ENCODE results near the gene CSRP1. TPM values are rescaled to one million over a fixed set of nuclear protein-coding genes. Genes with fewer than 3 reads are reported as not detected.

The CSRP1 gene
- total RNA-seq, 1 experiment from 2014 or later: 94.4 TPM

DNA sequence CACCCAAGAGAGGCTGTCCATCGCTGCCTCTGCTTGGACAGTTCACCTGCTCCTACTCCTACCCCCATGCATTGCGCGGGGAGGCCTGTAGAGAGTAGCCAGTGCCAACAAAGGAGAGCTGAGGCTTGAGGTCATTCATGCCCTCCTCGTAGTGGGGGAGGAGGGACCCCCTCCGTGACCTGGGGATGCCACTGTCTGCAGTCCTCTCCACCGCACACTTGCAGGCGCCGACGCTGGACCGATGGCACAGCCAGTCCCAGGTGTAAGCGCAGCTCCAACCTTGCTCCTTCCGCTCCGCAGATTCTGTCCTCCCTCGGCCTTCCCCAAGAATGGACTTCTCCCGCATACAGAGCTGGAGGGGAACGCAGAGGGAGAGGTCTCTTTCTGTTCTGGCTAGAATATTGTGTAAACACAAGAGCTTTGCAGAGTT is 37.3 kb downstream of the CSRP1 start:
- ATAC-seq (peak; percentile 17; the same call in 1 of the 2 replicates), DNase-seq (ENCODE audit: low read depth, low spot score) (no peak)
- no peaks in the 10 kb centered on the region for H3K36me3 ChIP-seq (ENCODE audit: control insufficient read depth, insufficient read depth, low read length)
- H3K9me3 ChIP-seq (ENCODE audit: control insufficient read depth, insufficient read depth, low read depth, low read length): no peaks in the 10 kb centered on the region
- no peaks in the 10 kb centered on the region for H3K27me3 ChIP-seq (ENCODE audit: control insufficient read depth, insufficient read depth, low read length)
- in situ Hi-C loops (cut with HindIII; ENCODE audit: low pct_unique_long_range_greater_than_20kb, low sequenced_read_pairs) (no loop called here), intact Hi-C loops (cut with micrococcal nuclease; ENCODE audit: unreplicated experiment) (no loop called here)
- no TSS peak for BruUV-seq (replicated peaks)
- no peak overlapping the region for H3K27ac ChIP-seq (ENCODE audit: low read length)
- CTCF ChIA-PET: no interaction called here
- POLR2A ChIA-PET: no interaction called here
- H3K4me3 ChIP-seq (ENCODE audit: low read depth in 2 of 2, low read length in 2 of 2): peak overlapping the region; percentile 52 to 54; a peak in 3 of 4 replicates
- no peaks in the 10 kb centered on the region for H3K4me1 ChIP-seq (ENCODE audit: control insufficient read depth, insufficient read depth, low read length)
- TF ChIP-seq, protein P1, sequence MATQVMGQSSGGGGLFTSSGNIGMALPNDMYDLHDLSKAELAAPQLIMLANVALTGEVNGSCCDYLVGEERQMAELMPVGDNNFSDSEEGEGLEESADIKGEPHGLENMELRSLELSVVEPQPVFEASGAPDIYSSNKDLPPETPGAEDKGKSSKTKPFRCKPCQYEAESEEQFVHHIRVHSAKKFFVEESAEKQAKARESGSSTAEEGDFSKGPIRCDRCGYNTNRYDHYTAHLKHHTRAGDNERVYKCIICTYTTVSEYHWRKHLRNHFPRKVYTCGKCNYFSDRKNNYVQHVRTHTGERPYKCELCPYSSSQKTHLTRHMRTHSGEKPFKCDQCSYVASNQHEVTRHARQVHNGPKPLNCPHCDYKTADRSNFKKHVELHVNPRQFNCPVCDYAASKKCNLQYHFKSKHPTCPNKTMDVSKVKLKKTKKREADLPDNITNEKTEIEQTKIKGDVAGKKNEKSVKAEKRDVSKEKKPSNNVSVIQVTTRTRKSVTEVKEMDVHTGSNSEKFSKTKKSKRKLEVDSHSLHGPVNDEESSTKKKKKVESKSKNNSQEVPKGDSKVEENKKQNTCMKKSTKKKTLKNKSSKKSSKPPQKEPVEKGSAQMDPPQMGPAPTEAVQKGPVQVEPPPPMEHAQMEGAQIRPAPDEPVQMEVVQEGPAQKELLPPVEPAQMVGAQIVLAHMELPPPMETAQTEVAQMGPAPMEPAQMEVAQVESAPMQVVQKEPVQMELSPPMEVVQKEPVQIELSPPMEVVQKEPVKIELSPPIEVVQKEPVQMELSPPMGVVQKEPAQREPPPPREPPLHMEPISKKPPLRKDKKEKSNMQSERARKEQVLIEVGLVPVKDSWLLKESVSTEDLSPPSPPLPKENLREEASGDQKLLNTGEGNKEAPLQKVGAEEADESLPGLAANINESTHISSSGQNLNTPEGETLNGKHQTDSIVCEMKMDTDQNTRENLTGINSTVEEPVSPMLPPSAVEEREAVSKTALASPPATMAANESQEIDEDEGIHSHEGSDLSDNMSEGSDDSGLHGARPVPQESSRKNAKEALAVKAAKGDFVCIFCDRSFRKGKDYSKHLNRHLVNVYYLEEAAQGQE (IDR thresholded peaks at IDR 0.05; ENCODE audit: insufficient read depth in 1 of 2, low read depth in 2 of 2, low read length in 1 of 2): no peak
- TF ChIP-seq, protein P2, sequence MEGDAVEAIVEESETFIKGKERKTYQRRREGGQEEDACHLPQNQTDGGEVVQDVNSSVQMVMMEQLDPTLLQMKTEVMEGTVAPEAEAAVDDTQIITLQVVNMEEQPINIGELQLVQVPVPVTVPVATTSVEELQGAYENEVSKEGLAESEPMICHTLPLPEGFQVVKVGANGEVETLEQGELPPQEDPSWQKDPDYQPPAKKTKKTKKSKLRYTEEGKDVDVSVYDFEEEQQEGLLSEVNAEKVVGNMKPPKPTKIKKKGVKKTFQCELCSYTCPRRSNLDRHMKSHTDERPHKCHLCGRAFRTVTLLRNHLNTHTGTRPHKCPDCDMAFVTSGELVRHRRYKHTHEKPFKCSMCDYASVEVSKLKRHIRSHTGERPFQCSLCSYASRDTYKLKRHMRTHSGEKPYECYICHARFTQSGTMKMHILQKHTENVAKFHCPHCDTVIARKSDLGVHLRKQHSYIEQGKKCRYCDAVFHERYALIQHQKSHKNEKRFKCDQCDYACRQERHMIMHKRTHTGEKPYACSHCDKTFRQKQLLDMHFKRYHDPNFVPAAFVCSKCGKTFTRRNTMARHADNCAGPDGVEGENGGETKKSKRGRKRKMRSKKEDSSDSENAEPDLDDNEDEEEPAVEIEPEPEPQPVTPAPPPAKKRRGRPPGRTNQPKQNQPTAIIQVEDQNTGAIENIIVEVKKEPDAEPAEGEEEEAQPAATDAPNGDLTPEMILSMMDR (IDR thresholded peaks at IDR 0.05): no peak
- TF ChIP-seq TCF7L2 (IDR thresholded peaks at IDR 0.05; ENCODE audit: low read depth, low read length) (no peak), SIN3A (IDR thresholded peaks at IDR 0.05; ENCODE audit: borderline replicate concordance, insufficient read depth, low read depth, low read length) (no peak), POLR2AphosphoS5 (IDR thresholded peaks at IDR 0.05; ENCODE audit: low read depth, low read length) (no peak)

DNA sequence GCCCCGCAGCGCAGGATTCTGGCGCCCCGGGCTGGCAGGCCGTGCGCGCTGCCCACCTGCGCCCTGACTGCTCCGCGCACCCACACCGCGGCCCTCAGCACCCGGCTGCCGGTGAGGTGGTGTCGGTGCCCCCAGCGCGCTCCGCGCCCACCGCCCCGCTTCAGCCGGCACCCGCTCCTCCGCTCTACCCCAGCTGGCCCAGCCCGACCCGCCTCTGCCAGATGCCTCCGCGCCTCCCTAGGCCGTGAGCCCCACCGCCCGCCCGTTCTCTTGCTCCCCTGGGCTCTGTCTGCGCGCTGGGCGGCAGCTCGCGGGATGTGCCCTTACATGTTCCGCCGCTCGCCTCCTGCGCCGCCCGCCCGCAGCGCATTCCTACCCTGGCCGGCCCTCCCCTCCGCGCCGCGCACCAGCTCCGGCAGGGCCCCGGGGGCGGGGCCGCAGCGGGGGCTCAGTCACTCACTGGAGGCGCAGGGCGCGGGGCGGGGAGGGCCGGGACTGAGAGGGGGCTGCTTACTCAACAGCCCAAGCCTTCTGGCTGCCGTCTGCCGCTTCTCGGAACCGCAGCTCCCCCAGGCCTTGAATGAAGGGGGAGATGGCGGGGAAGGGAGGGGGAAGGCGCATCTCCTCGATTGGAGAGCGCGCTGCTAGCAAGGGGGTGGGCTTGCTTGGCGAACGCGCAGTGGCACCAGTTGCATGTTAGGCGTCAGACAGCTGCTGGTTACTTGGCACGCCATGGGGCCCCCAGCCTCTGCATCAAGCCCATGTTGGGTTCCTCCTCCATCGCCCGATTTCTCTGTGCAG is 37.9 kb downstream of the CSRP1 start, which contains the start of gene PHLDA3:
Gene PHLDA3 (minus strand): TSS at position 345 of the 801 bp plus-strand sequence. CDS start 402 bp downstream, outside the sequence.
- H3K4me3 ChIP-seq (ENCODE audit: low read depth in 2 of 2, low read length in 2 of 2): peak within 1 kb of the TSS; percentile 52 to 54
- no TSS peak for BruUV-seq (replicated peaks)
- CTCF ChIA-PET: interaction anchor here (0.6 to 1.0 kb wide), 2 partner anchors 11 to 34 kb away, joined by 3 to 5 read pairs; no protein-coding TSS in a partner anchor
- no peak for TF ChIP-seq SIN3A (IDR thresholded peaks at IDR 0.05; ENCODE audit: borderline replicate concordance, insufficient read depth, low read depth, low read length)
- TF ChIP-seq TCF7L2 (IDR thresholded peaks at IDR 0.05; ENCODE audit: low read depth, low read length): 0 out of 2 replicates have a peak, but pooled peaks have one; percentile 20
- TF ChIP-seq, protein P1 (IDR thresholded peaks at IDR 0.05; ENCODE audit: insufficient read depth in 1 of 2, low read depth in 2 of 2, low read length in 1 of 2): no peak
- TF ChIP-seq, protein P2 (IDR thresholded peaks at IDR 0.05): no peak; the same call in 1 of the 2 replicates
- TF ChIP-seq POLR2AphosphoS5 (IDR thresholded peaks at IDR 0.05; ENCODE audit: low read depth, low read length): no peak
- H3K4me1 ChIP-seq (ENCODE audit: control insufficient read depth, insufficient read depth, low read length): no peaks in the 10 kb centered on the region
- no peaks in the 10 kb centered on the region for H3K36me3 ChIP-seq (ENCODE audit: control insufficient read depth, insufficient read depth, low read length)
- DNase-seq (ENCODE audit: low read depth, low spot score): no peak
- POLR2A ChIA-PET: no interaction called here
- in situ Hi-C loops (cut with HindIII; ENCODE audit: low pct_unique_long_range_greater_than_20kb, low sequenced_read_pairs): no loop called here
- intact Hi-C loops (cut with micrococcal nuclease; ENCODE audit: unreplicated experiment): no loop called here
- no peaks in the 10 kb centered on the region for H3K27me3 ChIP-seq (ENCODE audit: control insufficient read depth, insufficient read depth, low read length)
- ATAC-seq: peak; percentile 88
- no peaks in the 10 kb centered on the region for H3K9me3 ChIP-seq (ENCODE audit: control insufficient read depth, insufficient read depth, low read depth, low read length)
- peak within 1 kb of the TSS; percentile 35; the same call in 1 of the 2 replicates for H3K27ac ChIP-seq (ENCODE audit: low read length)

Measured in Panc1 (cell line).